Measurements from ENCODE around the gene TRAF1. TPM values are rescaled to one million over a fixed set of nuclear protein-coding genes. Genes with fewer than 3 reads are reported as not detected.

TRAF1 gene
- total and polyA plus RNA-seq, 4 donors: 0.38 to 2.6 (median 0.71) TPM

DNA sequence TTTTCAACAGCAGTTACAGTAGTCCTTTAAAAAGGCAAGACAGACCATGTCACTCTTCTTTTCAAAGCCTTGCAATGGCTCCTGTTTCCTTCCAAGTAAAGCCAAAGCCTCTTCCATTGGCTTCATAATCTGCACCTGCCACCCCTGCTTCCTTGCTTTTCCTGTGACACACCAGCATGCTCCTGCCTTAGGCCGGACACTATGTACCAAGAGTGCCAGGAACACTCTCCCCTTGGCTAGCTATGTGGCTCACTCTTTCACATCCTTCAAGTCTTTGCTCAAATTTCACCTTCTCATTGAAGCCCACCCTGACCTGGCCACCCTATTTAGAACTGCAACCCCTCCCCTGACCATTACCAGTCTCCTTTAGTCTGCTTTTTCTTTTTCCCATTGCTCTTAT lies 22.2 kb upstream of the TRAF1 start:
- Histone ChIP-seq H3K27me3 (ENCODE audit: control insufficient read depth in 4 of 4, insufficient read depth in 4 of 4, low read length in 3 of 4) (no peaks in the 10 kb centered on the region), H3K9me3 (ENCODE audit: control insufficient read depth in 4 of 4, low read length in 3 of 4) (no peaks in the 10 kb centered on the region), H3K4me1 (ENCODE audit: control insufficient read depth in 4 of 4, insufficient read depth in 4 of 4, low read length in 3 of 4) (peaks cover 0 to 8% (median 3%) of the 10 kb centered on the region in 4 donors), H3K4me3 (ENCODE audit: low read depth in 1 of 3, low read length in 3 of 3) (no peak overlapping the region), H3K9ac (ENCODE audit: low read depth in 1 of 2, low read length in 2 of 2) (no peak overlapping the region), H3K36me3 (ENCODE audit: control insufficient read depth in 4 of 4, insufficient read depth in 3 of 4, low read depth in 1 of 4, low read length in 3 of 4) (peaks cover 4 to 29% (median 27%) of the 10 kb centered on the region in 4 donors), H3K27ac (ENCODE audit: low read depth in 1 of 2, low read length in 2 of 2) (no peak overlapping the region)
- TF ChIP-seq, protein P1, sequence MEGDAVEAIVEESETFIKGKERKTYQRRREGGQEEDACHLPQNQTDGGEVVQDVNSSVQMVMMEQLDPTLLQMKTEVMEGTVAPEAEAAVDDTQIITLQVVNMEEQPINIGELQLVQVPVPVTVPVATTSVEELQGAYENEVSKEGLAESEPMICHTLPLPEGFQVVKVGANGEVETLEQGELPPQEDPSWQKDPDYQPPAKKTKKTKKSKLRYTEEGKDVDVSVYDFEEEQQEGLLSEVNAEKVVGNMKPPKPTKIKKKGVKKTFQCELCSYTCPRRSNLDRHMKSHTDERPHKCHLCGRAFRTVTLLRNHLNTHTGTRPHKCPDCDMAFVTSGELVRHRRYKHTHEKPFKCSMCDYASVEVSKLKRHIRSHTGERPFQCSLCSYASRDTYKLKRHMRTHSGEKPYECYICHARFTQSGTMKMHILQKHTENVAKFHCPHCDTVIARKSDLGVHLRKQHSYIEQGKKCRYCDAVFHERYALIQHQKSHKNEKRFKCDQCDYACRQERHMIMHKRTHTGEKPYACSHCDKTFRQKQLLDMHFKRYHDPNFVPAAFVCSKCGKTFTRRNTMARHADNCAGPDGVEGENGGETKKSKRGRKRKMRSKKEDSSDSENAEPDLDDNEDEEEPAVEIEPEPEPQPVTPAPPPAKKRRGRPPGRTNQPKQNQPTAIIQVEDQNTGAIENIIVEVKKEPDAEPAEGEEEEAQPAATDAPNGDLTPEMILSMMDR (IDR thresholded peaks at IDR 0.05; ENCODE audit: low read depth, low read length, missing input control): no peak
- TF ChIP-seq RXRA (IDR thresholded peaks at IDR 0.05): no peak
- TF ChIP-seq, protein P2, sequence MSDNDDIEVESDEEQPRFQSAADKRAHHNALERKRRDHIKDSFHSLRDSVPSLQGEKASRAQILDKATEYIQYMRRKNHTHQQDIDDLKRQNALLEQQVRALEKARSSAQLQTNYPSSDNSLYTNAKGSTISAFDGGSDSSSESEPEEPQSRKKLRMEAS (IDR thresholded peaks at IDR 0.05): no peak
- TF ChIP-seq HNF4A (conservative IDR thresholded peaks at IDR 0.05): no peak
- TF ChIP-seq EGR1 (IDR thresholded peaks at IDR 0.05; ENCODE audit: low read depth in 2 of 2): no peak
- TF ChIP-seq YY1 (IDR thresholded peaks at IDR 0.05): no peak
- TF ChIP-seq, protein P3, sequence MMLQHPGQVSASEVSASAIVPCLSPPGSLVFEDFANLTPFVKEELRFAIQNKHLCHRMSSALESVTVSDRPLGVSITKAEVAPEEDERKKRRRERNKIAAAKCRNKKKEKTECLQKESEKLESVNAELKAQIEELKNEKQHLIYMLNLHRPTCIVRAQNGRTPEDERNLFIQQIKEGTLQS (IDR thresholded peaks at IDR 0.05): no peak
- no peak for TF ChIP-seq JUND (IDR thresholded peaks at IDR 0.05)
- no peak for TF ChIP-seq TAF1 (conservative IDR thresholded peaks at IDR 0.05)
- no peak for TF ChIP-seq GABPA (IDR thresholded peaks at IDR 0.05 in 1 of 2, conservative IDR thresholded peaks at IDR 0.05 in 1 of 2)
- TF ChIP-seq HNF4G (IDR thresholded peaks at IDR 0.05): no peak
- TF ChIP-seq, protein P4, sequence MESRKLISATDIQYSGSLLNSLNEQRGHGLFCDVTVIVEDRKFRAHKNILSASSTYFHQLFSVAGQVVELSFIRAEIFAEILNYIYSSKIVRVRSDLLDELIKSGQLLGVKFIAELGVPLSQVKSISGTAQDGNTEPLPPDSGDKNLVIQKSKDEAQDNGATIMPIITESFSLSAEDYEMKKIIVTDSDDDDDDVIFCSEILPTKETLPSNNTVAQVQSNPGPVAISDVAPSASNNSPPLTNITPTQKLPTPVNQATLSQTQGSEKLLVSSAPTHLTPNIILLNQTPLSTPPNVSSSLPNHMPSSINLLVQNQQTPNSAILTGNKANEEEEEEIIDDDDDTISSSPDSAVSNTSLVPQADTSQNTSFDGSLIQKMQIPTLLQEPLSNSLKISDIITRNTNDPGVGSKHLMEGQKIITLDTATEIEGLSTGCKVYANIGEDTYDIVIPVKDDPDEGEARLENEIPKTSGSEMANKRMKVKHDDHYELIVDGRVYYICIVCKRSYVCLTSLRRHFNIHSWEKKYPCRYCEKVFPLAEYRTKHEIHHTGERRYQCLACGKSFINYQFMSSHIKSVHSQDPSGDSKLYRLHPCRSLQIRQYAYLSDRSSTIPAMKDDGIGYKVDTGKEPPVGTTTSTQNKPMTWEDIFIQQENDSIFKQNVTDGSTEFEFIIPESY (IDR thresholded peaks at IDR 0.05): no peak
- no peak for TF ChIP-seq FOXA1 (IDR thresholded peaks at IDR 0.05)
- no peak for DNase-seq (ENCODE audit: low spot score)
- WGBS: 98% methylated on average over 1 of the region's 1 CpG

DNA sequence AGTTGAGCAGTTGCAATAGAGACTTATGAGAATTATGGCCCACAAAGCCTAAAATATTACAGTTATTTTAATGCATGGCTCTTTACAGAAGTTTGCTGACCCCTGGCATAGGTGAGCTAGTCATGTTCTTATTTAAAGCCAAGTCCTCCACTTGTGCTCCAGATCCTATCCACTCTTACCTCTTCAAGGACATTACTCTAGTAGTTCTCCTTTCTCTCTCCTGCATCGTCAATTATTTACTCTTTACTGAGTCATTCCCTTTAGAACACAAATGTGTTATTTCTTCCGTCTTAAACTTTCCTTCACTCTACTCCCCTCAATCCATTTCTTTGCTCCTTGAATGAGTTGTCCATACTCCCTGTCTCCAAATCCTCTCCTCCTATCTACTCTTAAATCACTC lies 20.6 kb upstream of the TRAF1 start:
- H3K27ac ChIP-seq (ENCODE audit: low read depth in 1 of 2, low read length in 2 of 2): no peak overlapping the region
- no peak for DNase-seq (ENCODE audit: low spot score)
- whole genome bisulfite sequencing: 87% methylated on average over 2 of the region's 2 CpGs
- no peak overlapping the region for H3K9ac ChIP-seq (ENCODE audit: low read depth in 1 of 2, low read length in 2 of 2)
- no peak overlapping the region for H3K4me3 ChIP-seq (ENCODE audit: low read depth in 1 of 3, low read length in 3 of 3)
- H3K27me3 ChIP-seq (ENCODE audit: control insufficient read depth in 4 of 4, insufficient read depth in 4 of 4, low read length in 3 of 4): no peaks in the 10 kb centered on the region
- H3K9me3 ChIP-seq (ENCODE audit: control insufficient read depth in 4 of 4, low read length in 3 of 4): no peaks in the 10 kb centered on the region
- no peak for TF ChIP-seq FOXA1 (IDR thresholded peaks at IDR 0.05)
- TF ChIP-seq, protein P3 (IDR thresholded peaks at IDR 0.05): no peak
- TF ChIP-seq GABPA (IDR thresholded peaks at IDR 0.05 in 1 of 2, conservative IDR thresholded peaks at IDR 0.05 in 1 of 2): no peak
- TF ChIP-seq TAF1 (conservative IDR thresholded peaks at IDR 0.05): no peak
- TF ChIP-seq, protein P5, sequence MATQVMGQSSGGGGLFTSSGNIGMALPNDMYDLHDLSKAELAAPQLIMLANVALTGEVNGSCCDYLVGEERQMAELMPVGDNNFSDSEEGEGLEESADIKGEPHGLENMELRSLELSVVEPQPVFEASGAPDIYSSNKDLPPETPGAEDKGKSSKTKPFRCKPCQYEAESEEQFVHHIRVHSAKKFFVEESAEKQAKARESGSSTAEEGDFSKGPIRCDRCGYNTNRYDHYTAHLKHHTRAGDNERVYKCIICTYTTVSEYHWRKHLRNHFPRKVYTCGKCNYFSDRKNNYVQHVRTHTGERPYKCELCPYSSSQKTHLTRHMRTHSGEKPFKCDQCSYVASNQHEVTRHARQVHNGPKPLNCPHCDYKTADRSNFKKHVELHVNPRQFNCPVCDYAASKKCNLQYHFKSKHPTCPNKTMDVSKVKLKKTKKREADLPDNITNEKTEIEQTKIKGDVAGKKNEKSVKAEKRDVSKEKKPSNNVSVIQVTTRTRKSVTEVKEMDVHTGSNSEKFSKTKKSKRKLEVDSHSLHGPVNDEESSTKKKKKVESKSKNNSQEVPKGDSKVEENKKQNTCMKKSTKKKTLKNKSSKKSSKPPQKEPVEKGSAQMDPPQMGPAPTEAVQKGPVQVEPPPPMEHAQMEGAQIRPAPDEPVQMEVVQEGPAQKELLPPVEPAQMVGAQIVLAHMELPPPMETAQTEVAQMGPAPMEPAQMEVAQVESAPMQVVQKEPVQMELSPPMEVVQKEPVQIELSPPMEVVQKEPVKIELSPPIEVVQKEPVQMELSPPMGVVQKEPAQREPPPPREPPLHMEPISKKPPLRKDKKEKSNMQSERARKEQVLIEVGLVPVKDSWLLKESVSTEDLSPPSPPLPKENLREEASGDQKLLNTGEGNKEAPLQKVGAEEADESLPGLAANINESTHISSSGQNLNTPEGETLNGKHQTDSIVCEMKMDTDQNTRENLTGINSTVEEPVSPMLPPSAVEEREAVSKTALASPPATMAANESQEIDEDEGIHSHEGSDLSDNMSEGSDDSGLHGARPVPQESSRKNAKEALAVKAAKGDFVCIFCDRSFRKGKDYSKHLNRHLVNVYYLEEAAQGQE (IDR thresholded peaks at IDR 0.05): no peak
- no peak for TF ChIP-seq RAD21 (IDR thresholded peaks at IDR 0.05)
- TF ChIP-seq, protein P4 (IDR thresholded peaks at IDR 0.05): no peak
- TF ChIP-seq, protein P1 (IDR thresholded peaks at IDR 0.05; ENCODE audit: low read depth, low read length, missing input control): no peak
- TF ChIP-seq, protein P2 (IDR thresholded peaks at IDR 0.05): no peak
- no peak for TF ChIP-seq JUND (IDR thresholded peaks at IDR 0.05)
- TF ChIP-seq NR2F2 (IDR thresholded peaks at IDR 0.05): no peak
- no peak for TF ChIP-seq HNF4A (conservative IDR thresholded peaks at IDR 0.05)
- no peak for TF ChIP-seq YY1 (IDR thresholded peaks at IDR 0.05)
- no peak for TF ChIP-seq RXRA (IDR thresholded peaks at IDR 0.05)
- TF ChIP-seq EGR1 (IDR thresholded peaks at IDR 0.05; ENCODE audit: low read depth in 2 of 2): no peak
- no peak for TF ChIP-seq HNF4G (IDR thresholded peaks at IDR 0.05)
- TF ChIP-seq FOXA2 (IDR thresholded peaks at IDR 0.05): no peak
- TF ChIP-seq SP1 (IDR thresholded peaks at IDR 0.05): no peak
- H3K36me3 ChIP-seq (ENCODE audit: control insufficient read depth in 4 of 4, insufficient read depth in 3 of 4, low read depth in 1 of 4, low read length in 3 of 4): peaks cover 2 to 16% (median 14%) of the 10 kb centered on the region in 4 donors
- H3K4me1 ChIP-seq (ENCODE audit: control insufficient read depth in 4 of 4, insufficient read depth in 4 of 4, low read length in 3 of 4): peaks cover 0 to 17% (median 12%) of the 10 kb centered on the region in 4 donors

Measured in liver (tissue), 9 donors.